BLaER1 (cell line): ENCODE results near the gene CALHM6.

Source experiments
- H3K27ac ChIP-seq: shearing (Covaris generic); formaldehyde crosslinking; 2 replicates; pipeline ENCODE4 v1.8.1; 2022
- H3K27me3 ChIP-seq: shearing (Covaris generic); formaldehyde crosslinking; 2 replicates; pipeline ENCODE4 v1.8.1; 2022
- H3K36me3 ChIP-seq: shearing (Covaris generic); formaldehyde crosslinking; 2 replicates; pipeline ENCODE4 v1.8.1; 2022
- H3K4me1 ChIP-seq: shearing (Covaris generic); formaldehyde crosslinking; 2 replicates; pipeline ENCODE4 v1.8.1; 2022
- H3K4me2 ChIP-seq: shearing (Covaris generic); formaldehyde crosslinking; 2 replicates; pipeline ENCODE4 v1.8.1; 2022
- H3K4me3 ChIP-seq: shearing (Covaris generic); formaldehyde crosslinking; 2 replicates; pipeline ENCODE4 v1.8.1; 2022
- H3K9ac ChIP-seq: shearing (Covaris generic); formaldehyde crosslinking; 2 replicates; pipeline ENCODE4 v1.8.1; 2022
- H3K9me3 ChIP-seq: shearing (Covaris generic); formaldehyde crosslinking; 2 replicates; pipeline ENCODE4 v1.8.1; 2022
- H4K20me1 ChIP-seq: shearing (Covaris generic); formaldehyde crosslinking; 2 replicates; pipeline ENCODE4 v1.8.1; 2022
- Cebpa-rat ChIP-seq: shearing (Covaris generic); IDR thresholded peaks from 2 replicates; pipeline ENCODE4 v1.8.1; 2022

The CALHM6 gene

GRCh38 chr6:116452531-116452930, 8.6 kb upstream of the CALHM6 start:
- no peak overlapping the region for H3K4me3 ChIP-seq
- no peak for TF ChIP-seq Cebpa-rat
- no peaks in the 10 kb centered on the region for H4K20me1 ChIP-seq
- peaks cover 9% of the 10 kb centered on the region for H3K4me1 ChIP-seq
- no peak overlapping the region for H3K27ac ChIP-seq
- H3K36me3 ChIP-seq = no peaks in the 10 kb centered on the region
- H3K9ac ChIP-seq = no peak overlapping the region
- no peaks in the 10 kb centered on the region for H3K27me3 ChIP-seq
- H3K4me2 ChIP-seq = no peak overlapping the region
- no peaks in the 10 kb centered on the region for H3K9me3 ChIP-seq

- Histone ChIP-seq H3K9me3 (no peaks in the 10 kb centered on the region), H3K4me2 (no peak overlapping the region), H3K4me3 (no peak overlapping the region), H3K27ac (no peak overlapping the region), H4K20me1 (no peaks in the 10 kb centered on the region), H3K36me3 (no peaks in the 10 kb centered on the region), H3K27me3 (peaks cover 3% of the 10 kb centered on the region; the same call in 1 of the 2 replicates), H3K4me1 (peaks cover 5% of the 10 kb centered on the region), H3K9ac (no peak overlapping the region)
- TF ChIP-seq Cebpa-rat = no peak
Measured at GRCh38 chr6:116456106-116456505, 5.1 kb upstream of the CALHM6 start.

- H3K4me3 ChIP-seq = no peak overlapping the region
- TF ChIP-seq Cebpa-rat = no peak
- no peak overlapping the region for H3K4me2 ChIP-seq
- no peak overlapping the region for H3K27ac ChIP-seq
- no peak overlapping the region for H3K9ac ChIP-seq
- no peaks in the 10 kb centered on the region for H3K36me3 ChIP-seq
- peaks cover 11% of the 10 kb centered on the region for H3K27me3 ChIP-seq
- H4K20me1 ChIP-seq = no peaks in the 10 kb centered on the region
- peaks cover 3% of the 10 kb centered on the region for H3K9me3 ChIP-seq
- H3K4me1 ChIP-seq = no peaks in the 10 kb centered on the region
Measured at GRCh38 chr6:116456927-116457326, 4.2 kb upstream of the CALHM6 start.

GRCh38 chr6:116458264-116458663, 2.9 kb upstream of the CALHM6 start:
- Histone ChIP-seq H3K4me3 (no peak overlapping the region), H3K9ac (no peak overlapping the region), H3K27me3 (peaks cover 23% of the 10 kb centered on the region), H4K20me1 (no peaks in the 10 kb centered on the region), H3K4me2 (no peak overlapping the region), H3K9me3 (peaks cover 11% of the 10 kb centered on the region), H3K4me1 (no peaks in the 10 kb centered on the region), H3K27ac (no peak overlapping the region), H3K36me3 (no peaks in the 10 kb centered on the region)
- TF ChIP-seq Cebpa-rat = no peak

- Histone ChIP-seq H3K4me1 (peaks cover 5% of the 10 kb centered on the region; the same call in 1 of the 2 replicates), H3K36me3 (no peaks in the 10 kb centered on the region), H4K20me1 (no peaks in the 10 kb centered on the region), H3K9me3 (peaks cover 11% of the 10 kb centered on the region), H3K4me3 (no peak overlapping the region), H3K4me2 (no peak overlapping the region), H3K27ac (no peak overlapping the region), H3K27me3 (peaks cover 30% of the 10 kb centered on the region), H3K9ac (no peak overlapping the region)
- no peak for TF ChIP-seq Cebpa-rat
Measured at GRCh38 chr6:116459927-116460326, 1.2 kb upstream of the CALHM6 start.

GRCh38 chr6:116461932-116462885, 1.0 kb downstream of the CALHM6 start:
- no peak overlapping the region for H3K9ac ChIP-seq
- H4K20me1 ChIP-seq = no peaks in the 10 kb centered on the region
- H3K4me3 ChIP-seq = peak overlapping the region; percentile 60
- H3K27ac ChIP-seq = no peak overlapping the region
- H3K4me2 ChIP-seq = peak overlapping the region; percentile 58
- H3K9me3 ChIP-seq = peaks cover 11% of the 10 kb centered on the region
- no peak for TF ChIP-seq Cebpa-rat
- H3K36me3 ChIP-seq = no peaks in the 10 kb centered on the region
- peaks cover 10% of the 10 kb centered on the region; the same call in 1 of the 2 replicates for H3K4me1 ChIP-seq
- peaks cover 30% of the 10 kb centered on the region for H3K27me3 ChIP-seq

- H3K4me3 ChIP-seq = no peak overlapping the region
- H3K4me1 ChIP-seq = peaks cover 10% of the 10 kb centered on the region; the same call in 1 of the 2 replicates
- H3K27me3 ChIP-seq = peaks cover 30% of the 10 kb centered on the region
- H3K4me2 ChIP-seq = no peak overlapping the region
- no peak overlapping the region for H3K27ac ChIP-seq
- no peaks in the 10 kb centered on the region for H3K36me3 ChIP-seq
- H4K20me1 ChIP-seq = no peaks in the 10 kb centered on the region
- H3K9me3 ChIP-seq = peaks cover 11% of the 10 kb centered on the region
- no peak for TF ChIP-seq Cebpa-rat
- H3K9ac ChIP-seq = no peak overlapping the region
Measured at GRCh38 chr6:116463301-116463700, 2.1 kb downstream of the CALHM6 start.

GRCh38 chr6:116465246-116465645, 4.1 kb downstream of the CALHM6 start:
- H3K4me3 ChIP-seq = no peak overlapping the region
- H4K20me1 ChIP-seq = no peaks in the 10 kb centered on the region
- H3K4me1 ChIP-seq = peaks cover 10% of the 10 kb centered on the region; the same call in 1 of the 2 replicates
- H3K36me3 ChIP-seq = no peaks in the 10 kb centered on the region
- peak overlapping the region; percentile 23 for H3K4me2 ChIP-seq
- H3K9ac ChIP-seq = no peak overlapping the region
- H3K27me3 ChIP-seq = peaks cover 30% of the 10 kb centered on the region
- peaks cover 11% of the 10 kb centered on the region for H3K9me3 ChIP-seq
- no peak for TF ChIP-seq Cebpa-rat
- no peak overlapping the region for H3K27ac ChIP-seq

- H3K4me2 ChIP-seq = no peak overlapping the region
- no peak for TF ChIP-seq Cebpa-rat
- H3K36me3 ChIP-seq = no peaks in the 10 kb centered on the region
Measured at GRCh38 chr6:116467096-116467495, 5.9 kb downstream of the CALHM6 start.

GRCh38 chr6:116467514-116467913, 6.3 kb downstream of the CALHM6 start:
- Histone ChIP-seq H3K27ac (no peak overlapping the region), H3K4me1 (peaks cover 10% of the 10 kb centered on the region; the same call in 1 of the 2 replicates), H3K4me2 (no peak overlapping the region), H3K9ac (no peak overlapping the region), H3K27me3 (peaks cover 13% of the 10 kb centered on the region), H4K20me1 (no peaks in the 10 kb centered on the region), H3K4me3 (no peak overlapping the region), H3K36me3 (no peaks in the 10 kb centered on the region), H3K9me3 (peaks cover 2% of the 10 kb centered on the region; the same call in 1 of the 2 replicates)
- TF ChIP-seq Cebpa-rat = no peak

More at GRCh38 chr6:116467096-116467495, 5.9 kb downstream of the CALHM6 start:
- Histone ChIP-seq H3K9ac (no peak overlapping the region), H3K27me3 (peaks cover 17% of the 10 kb centered on the region), H4K20me1 (no peaks in the 10 kb centered on the region), H3K9me3 (peaks cover 7% of the 10 kb centered on the region), H3K4me1 (peaks cover 10% of the 10 kb centered on the region; the same call in 1 of the 2 replicates), H3K27ac (no peak overlapping the region), H3K4me3 (no peak overlapping the region)
